Mucosa of gallbladder (tissue), 1 donor: Measurements from ENCODE around the gene DAB1. TPM values are rescaled to one million over a fixed set of nuclear protein-coding genes. Genes with fewer than 3 reads are reported as not detected.

Experiments used
- DNase-seq: peaks from one replicate; pipeline ENCODE4 v3.0.0-alpha.2; 2020; ENCODE audit warnings: low spot score
- total RNA-seq: library from RNA; stranded (reverse); gene quantifications from one replicate; pipeline ENCODE4 v1.2.1, GENCODE V29; 2021
- donor health status: DM: no; HTN: no; CAD: no.

Gene DAB1
- total RNA-seq, 1 donor from 2014 or later, result 5.0 TPM

GRCh38 chr1:57024855-57025254, 399.0 kb downstream of the DAB1 start:
- no peak for DNase-seq

- no peak for DNase-seq
These were observed 399.4 kb downstream of the DAB1 start for GRCh38 chr1:57024428-57024827.

GRCh38 chr1:57020216-57020615, 403.6 kb downstream of the DAB1 start:
- DNase-seq, result no peak

- DNase-seq, result no peak
These were observed 404.5 kb downstream of the DAB1 start for GRCh38 chr1:57019236-57019839.

- DNase-seq, result no peak
These were observed 405.7 kb downstream of the DAB1 start for GRCh38 chr1:57018119-57018518.

GRCh38 chr1:57017717-57018116, 406.1 kb downstream of the DAB1 start:
- DNase-seq, result no peak

GRCh38 chr1:57017200-57017599, 406.7 kb downstream of the DAB1 start:
- no peak for DNase-seq

GRCh38 chr1:57015071-57015470, 408.8 kb downstream of the DAB1 start:
- no peak for DNase-seq

- DNase-seq, result no peak
These were observed 410.3 kb downstream of the DAB1 start for GRCh38 chr1:57013522-57013921.

GRCh38 chr1:57012315-57012714, 411.5 kb downstream of the DAB1 start:
- no peak for DNase-seq

GRCh38 chr1:57010511-57010910, 413.3 kb downstream of the DAB1 start:
- DNase-seq, result no peak

GRCh38 chr1:57007948-57008347, 415.9 kb downstream of the DAB1 start:
- no peak for DNase-seq

- DNase-seq, result no peak
These were observed 416.4 kb downstream of the DAB1 start for GRCh38 chr1:57007472-57007871.

- no peak for DNase-seq
These were observed 420.3 kb downstream of the DAB1 start for GRCh38 chr1:57003398-57004139.

GRCh38 chr1:56995414-56996100, 428.3 kb downstream of the DAB1 start:
- DNase-seq, result no peak

GRCh38 chr1:56993475-56993874, 430.4 kb downstream of the DAB1 start:
- DNase-seq, result no peak

GRCh38 chr1:56992318-56993125, 431.3 kb downstream of the DAB1 start:
- no peak for DNase-seq

GRCh38 chr1:56991576-56991975, 432.3 kb downstream of the DAB1 start:
- DNase-seq, result no peak

GRCh38 chr1:56986397-56986796, 437.5 kb downstream of the DAB1 start:
- DNase-seq, result no peak

- DNase-seq, result no peak
These were observed 438.0 kb downstream of the DAB1 start for GRCh38 chr1:56985857-56986256.

GRCh38 chr1:56983484-56983883, 440.4 kb downstream of the DAB1 start:
- no peak for DNase-seq
